Uterus (tissue), 4 donors: Measurements from ENCODE around the gene WARS2. TPM values are rescaled to one million over a fixed set of nuclear protein-coding genes. Genes with fewer than 3 reads are reported as not detected.
"Not testable (repeated sequence)": the region's sequence is repeated elsewhere in the genome, so short reads cannot be mapped to it uniquely, and the experiment has no call there.

Experiments
- DNase-seq, 2 donors: peaks; one replicate each; pipeline ENCODE4 v3.0.0-alpha.2; 2019 to 2020
- H3K27ac ChIP-seq, 2 donors: fragments of 200-600 bp; sonication (generic); 1 replicate in 1 of 2; 2 replicates in 1 of 2; pipeline ENCODE4 v1.5.1; 2016 to 2018
- H3K27me3 ChIP-seq, 2 donors: fragments of 200-600 bp; sonication (generic); one replicate each; pipeline ENCODE4 v1.5.1; 2018 to 2019; ENCODE audit warnings: control low read depth in 1 of 2
- H3K36me3 ChIP-seq, 2 donors: fragments of 200-600 bp; sonication (generic); one replicate each; pipeline ENCODE4 v1.5.1; 2019; ENCODE audit warnings: control low read depth in 1 of 2
- H3K4me1 ChIP-seq, 2 donors: fragments of 200-600 bp; sonication (generic); one replicate each; pipeline ENCODE4 v1.5.1; 2018 to 2019; ENCODE audit warnings: control low read depth in 1 of 2
- H3K4me3 ChIP-seq, 2 donors: fragments of 200-600 bp; sonication (generic); 1 replicate in 1 of 2; 2 replicates in 1 of 2; pipeline ENCODE4 v1.5.1; 2018 to 2019; ENCODE audit warnings: mild to moderate bottlenecking in 1 of 2
- H3K9me3 ChIP-seq, 2 donors: fragments of 200-600 bp; sonication (generic); one replicate each; pipeline ENCODE4 v1.5.1; 2019; ENCODE audit warnings: control low read depth in 1 of 2
- CTCF ChIP-seq, 4 experiments: fragments of 200-600 bp in 2 of 4; fragments of 450-650 bp in 2 of 4; sonication (generic) in 2 of 4; IDR thresholded peaks; one replicate each; pipeline ENCODE4 v1.5.1; 2016 to 2019; ENCODE audit warnings: antibody characterized with exemption in 4 of 4, mild to moderate bottlenecking in 2 of 4, moderate library complexity in 1 of 4
- POLR2A ChIP-seq, 2 donors: fragments of 450-650 bp; IDR thresholded peaks; one replicate each; pipeline ENCODE4 v1.6.1; 2016; ENCODE audit warnings: antibody characterized with exemption in 2 of 2, mild to moderate bottlenecking in 1 of 2, moderate library complexity in 1 of 2
- intact Hi-C: fragments of 100-400 bp; cut with DNase I; formaldehyde crosslinking; loops from one replicate; pipeline ENCODE4 v1.15.1; 2023; ENCODE audit warnings: low total_unique reads
- total RNA-seq, 4 donors: library from RNA; depleted of rRNA in 3 of 4; stranded (reverse); fragments of >200 nt in 3 of 4; gene quantifications; one replicate each; pipeline versions ENCODE4 v1.1.0 to v1.2.4, GENCODE V29; 2014 to 2023
- donor health status: DM: yes; HTN: yes; CAD: no.

WARS2 gene
- total RNA-seq, 4 donors from 2014 or later: 13.5 to 22.6 (median 18.5) TPM

- Histone ChIP-seq H3K4me3 (no peak overlapping the region), H3K9me3 (no peaks in the 10 kb centered on the region), H3K4me1 (peaks cover 0 to 4% of the 10 kb centered on the region in 2 donors), H3K36me3 (no peaks in the 10 kb centered on the region), H3K27ac (peak overlapping the region; percentile 13 to 51), H3K27me3 (no peaks in the 10 kb centered on the region)
- intact Hi-C loops: no loop called here
- TF ChIP-seq CTCF (IDR thresholded peaks at IDR 0.05) (no peak), POLR2A (IDR thresholded peaks at IDR 0.05) (no peak)
- no peak for DNase-seq
These were observed 20.0 kb upstream of the WARS2 start for GRCh38 chr1:119160409-119160808.

- Histone ChIP-seq H3K4me1 (peaks cover 0 to 4% of the 10 kb centered on the region in 2 donors), H3K36me3 (no peaks in the 10 kb centered on the region), H3K27ac (peak overlapping the region in 1 of 2 donors; percentile 51), H3K4me3 (no peak overlapping the region), H3K9me3 (no peaks in the 10 kb centered on the region), H3K27me3 (no peaks in the 10 kb centered on the region)
- TF ChIP-seq CTCF (IDR thresholded peaks at IDR 0.05) (no peak), POLR2A (IDR thresholded peaks at IDR 0.05) (no peak)
- no peak for DNase-seq
- intact Hi-C loops: no loop called here
These were observed 19.5 kb upstream of the WARS2 start for GRCh38 chr1:119159966-119160365.

- TF ChIP-seq POLR2A (IDR thresholded peaks at IDR 0.05) (no peak), CTCF (IDR thresholded peaks at IDR 0.05) (no peak)
- no peaks in the 10 kb centered on the region for H3K36me3 ChIP-seq
These were observed 18.7 kb upstream of the WARS2 start for GRCh38 chr1:119159111-119159510.

GRCh38 chr1:119156761-119157160, 16.3 kb upstream of the WARS2 start:
- H3K4me1 ChIP-seq, H3K36me3 ChIP-seq, H3K27ac ChIP-seq, intact Hi-C loops, H3K4me3 ChIP-seq, H3K27me3 ChIP-seq, H3K9me3 ChIP-seq, DNase-seq: not testable (repeated sequence)

More at GRCh38 chr1:119159111-119159510, 18.7 kb upstream of the WARS2 start:
- no peaks in the 10 kb centered on the region for H3K27me3 ChIP-seq
- no peaks in the 10 kb centered on the region for H3K9me3 ChIP-seq
- intact Hi-C loops: no loop called here
- no peak for DNase-seq
- H3K27ac ChIP-seq: peak overlapping the region in 1 of 2 donors; percentile 23
- H3K4me3 ChIP-seq: no peak overlapping the region
- H3K4me1 ChIP-seq: peaks cover 0 to 4% of the 10 kb centered on the region in 2 donors

GRCh38 chr1:119155069-119155468, 14.6 kb upstream of the WARS2 start:
- H3K4me1 ChIP-seq: not testable (repeated sequence)

GRCh38 chr1:119150150-119150549, 9.7 kb upstream of the WARS2 start:
- H3K4me1 ChIP-seq: peaks cover 0 to 4% of the 10 kb centered on the region in 2 donors
- intact Hi-C loops: no loop called here
- H3K36me3 ChIP-seq: no peaks in the 10 kb centered on the region
- H3K27me3 ChIP-seq: no peaks in the 10 kb centered on the region
- no peak overlapping the region for H3K4me3 ChIP-seq
- TF ChIP-seq CTCF (IDR thresholded peaks at IDR 0.05) (no peak), POLR2A (IDR thresholded peaks at IDR 0.05) (no peak)
- no peak for DNase-seq
- H3K27ac ChIP-seq: no peak overlapping the region
- H3K9me3 ChIP-seq: no peaks in the 10 kb centered on the region

More at GRCh38 chr1:119155069-119155468, 14.6 kb upstream of the WARS2 start:
- intact Hi-C loops, H3K27me3 ChIP-seq, H3K4me3 ChIP-seq, H3K27ac ChIP-seq, H3K9me3 ChIP-seq, H3K36me3 ChIP-seq, DNase-seq: not testable (repeated sequence)
